Testis (tissue), 3 donors: ENCODE results near the gene CPLANE2. TPM values are rescaled to one million over a fixed set of nuclear protein-coding genes. Genes with fewer than 3 reads are reported as not detected.
"Not testable (repeated sequence)": the region's sequence is repeated elsewhere in the genome, so short reads cannot be mapped to it uniquely, and the experiment has no call there.

Experiments
- DNase-seq: peaks from one replicate; pipeline ENCODE4 v3.0.0-alpha.2; 2019
- H3K27ac ChIP-seq, 2 donors: fragments of 200-600 bp; sonication (generic); one replicate each; pipeline ENCODE4 v1.5.1; 2019
- H3K27me3 ChIP-seq: fragments of 200-600 bp; sonication (generic); one replicate; pipeline ENCODE4 v1.5.1; 2019
- H3K36me3 ChIP-seq: fragments of 200-600 bp; sonication (generic); one replicate; pipeline ENCODE4 v1.5.1; 2017; ENCODE audit warnings: low read depth; ENCODE audit errors: missing control alignments
- H3K4me1 ChIP-seq: fragments of 200-600 bp; sonication (generic); one replicate; pipeline ENCODE4 v1.5.1; 2019
- H3K4me3 ChIP-seq, 2 donors: fragments of 200-600 bp; sonication (generic); one replicate each; pipeline ENCODE4 v1.5.1; 2017 to 2019
- H3K9me3 ChIP-seq: fragments of 200-600 bp; sonication (generic); one replicate; pipeline ENCODE4 v1.5.1; 2017
- POLR2A ChIP-seq: fragments of 450-650 bp; IDR thresholded peaks from one replicate; pipeline ENCODE4 v1.6.1; 2017; ENCODE audit warnings: antibody characterized with exemption, mild to moderate bottlenecking, moderate library complexity
- WGBS, 2 donors: methylation state at CpG; one replicate each; pipeline ENCODE4 v1.1.5; 2018; 5-methylcytosine and 5-hydroxymethylcytosine counted together
- intact Hi-C: fragments of 100-400 bp; cut with DNase I; formaldehyde crosslinking; loops from one replicate; pipeline ENCODE4 v1.15.1; 2023; ENCODE audit warnings: low total_unique reads
- polyA plus RNA-seq: library from polyadenylated mRNA; stranded (reverse); fragments of 350-450 nt; fragmentation: Illumina TruSeq; extraction: RNeasy Lipid Tissue Mini Kit (QIAGEN cat#74804); gene quantifications from one replicate; pipeline ENCODE4 v1.2.3, GENCODE V29; 2014; ENCODE audit warnings: low read depth, low replicate concordance; ENCODE audit not compliant: insufficient read depth
- total RNA-seq, 2 donors: library from RNA; depleted of rRNA; stranded (reverse); fragments of >200 nt; gene quantifications; one replicate each; pipeline ENCODE4 v1.2.3, GENCODE V29; 2016
- TF ChIP-seq, protein P1 (sequence below), 3 experiments: fragments of 450-650 bp in 2 of 3; fragments of 200-600 bp in 1 of 3; sonication (generic) in 1 of 3; IDR thresholded peaks; one replicate each; pipeline ENCODE4 v1.5.1; 2016 to 2019; ENCODE audit warnings: antibody characterized with exemption in 3 of 3, mild to moderate bottlenecking in 2 of 3, moderate library complexity in 1 of 3

The CPLANE2 gene
- total and polyA plus RNA-seq, 3 donors from 2014 or later = 10.6 to 11.8 (median 11.1) TPM

- intact Hi-C loops = no loop called here
- H3K36me3 ChIP-seq = no peaks in the 10 kb centered on the region
- H3K27ac ChIP-seq = no peak overlapping the region
- H3K4me1 ChIP-seq = peaks cover 8% of the 10 kb centered on the region
- no peaks in the 10 kb centered on the region for H3K9me3 ChIP-seq
- WGBS, 2 donors = 18 to 30% methylated on average over 14 to 17 of the region's 46 CpGs
- H3K27me3 ChIP-seq = no peaks in the 10 kb centered on the region
- peak; percentile 73 for DNase-seq
- H3K4me3 ChIP-seq = peak overlapping the region; percentile 29 to 56
- TF ChIP-seq, protein P1, sequence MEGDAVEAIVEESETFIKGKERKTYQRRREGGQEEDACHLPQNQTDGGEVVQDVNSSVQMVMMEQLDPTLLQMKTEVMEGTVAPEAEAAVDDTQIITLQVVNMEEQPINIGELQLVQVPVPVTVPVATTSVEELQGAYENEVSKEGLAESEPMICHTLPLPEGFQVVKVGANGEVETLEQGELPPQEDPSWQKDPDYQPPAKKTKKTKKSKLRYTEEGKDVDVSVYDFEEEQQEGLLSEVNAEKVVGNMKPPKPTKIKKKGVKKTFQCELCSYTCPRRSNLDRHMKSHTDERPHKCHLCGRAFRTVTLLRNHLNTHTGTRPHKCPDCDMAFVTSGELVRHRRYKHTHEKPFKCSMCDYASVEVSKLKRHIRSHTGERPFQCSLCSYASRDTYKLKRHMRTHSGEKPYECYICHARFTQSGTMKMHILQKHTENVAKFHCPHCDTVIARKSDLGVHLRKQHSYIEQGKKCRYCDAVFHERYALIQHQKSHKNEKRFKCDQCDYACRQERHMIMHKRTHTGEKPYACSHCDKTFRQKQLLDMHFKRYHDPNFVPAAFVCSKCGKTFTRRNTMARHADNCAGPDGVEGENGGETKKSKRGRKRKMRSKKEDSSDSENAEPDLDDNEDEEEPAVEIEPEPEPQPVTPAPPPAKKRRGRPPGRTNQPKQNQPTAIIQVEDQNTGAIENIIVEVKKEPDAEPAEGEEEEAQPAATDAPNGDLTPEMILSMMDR (IDR thresholded peaks at IDR 0.05) = no peak
- TF ChIP-seq POLR2A = no peak
These were observed 10.3 kb downstream of the CPLANE2 start for GRCh38 chr1:16226490-16227179.

DNA sequence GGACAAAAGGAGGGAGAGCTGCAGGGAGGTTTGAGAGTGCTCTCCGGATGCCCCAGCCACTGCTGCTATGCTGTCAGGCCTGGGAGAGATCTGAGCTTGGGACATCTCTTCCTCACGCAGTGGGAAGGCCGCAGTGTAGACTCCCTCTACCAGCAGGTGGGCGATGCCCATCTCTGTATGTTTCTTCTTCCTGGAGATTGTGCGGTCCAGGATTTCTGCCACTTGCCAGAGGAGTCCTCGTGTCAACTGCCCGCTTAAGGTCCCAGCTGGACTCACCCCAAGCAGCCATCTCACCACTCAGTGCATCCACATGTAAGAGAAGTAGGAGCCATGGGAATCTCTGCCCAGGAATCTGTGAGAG, 10.9 kb downstream of the CPLANE2 start:
- 68 to 86% methylated on average over 5 to 7 of the region's 7 CpGs for WGBS, 2 donors
- Histone ChIP-seq H3K36me3 (no peaks in the 10 kb centered on the region), H3K27me3 (no peaks in the 10 kb centered on the region), H3K4me3 (no peak overlapping the region), H3K9me3 (no peaks in the 10 kb centered on the region), H3K4me1 (peaks cover 8% of the 10 kb centered on the region), H3K27ac (no peak overlapping the region)
- DNase-seq = no peak
- TF ChIP-seq, protein P1 (IDR thresholded peaks at IDR 0.05) = no peak
- no peak for TF ChIP-seq POLR2A
- intact Hi-C loops = no loop called here

- no peak for TF ChIP-seq POLR2A
- TF ChIP-seq, protein P1 (IDR thresholded peaks at IDR 0.05) = no peak
- 90 to 92% methylated on average over 3 of the region's 3 CpGs for WGBS, 2 donors
- peaks cover 8% of the 10 kb centered on the region for H3K4me1 ChIP-seq
- no peaks in the 10 kb centered on the region for H3K27me3 ChIP-seq
- intact Hi-C loops = no loop called here
- no peak overlapping the region for H3K27ac ChIP-seq
- DNase-seq = no peak
- H3K9me3 ChIP-seq = no peaks in the 10 kb centered on the region
- no peaks in the 10 kb centered on the region for H3K36me3 ChIP-seq
- H3K4me3 ChIP-seq = no peak overlapping the region
These were observed 12.5 kb downstream of the CPLANE2 start for GRCh38 chr1:16224472-16224871.

GRCh38 chr1:16222716-16223115, 14.3 kb downstream of the CPLANE2 start:
- intact Hi-C loops, H3K4me1 ChIP-seq, H3K36me3 ChIP-seq, H3K27ac ChIP-seq, H3K9me3 ChIP-seq, H3K4me3 ChIP-seq, H3K27me3 ChIP-seq, DNase-seq: not testable (repeated sequence)
- WGBS, 2 donors = 93 to 95% methylated on average over 14 of the region's 14 CpGs

DNA sequence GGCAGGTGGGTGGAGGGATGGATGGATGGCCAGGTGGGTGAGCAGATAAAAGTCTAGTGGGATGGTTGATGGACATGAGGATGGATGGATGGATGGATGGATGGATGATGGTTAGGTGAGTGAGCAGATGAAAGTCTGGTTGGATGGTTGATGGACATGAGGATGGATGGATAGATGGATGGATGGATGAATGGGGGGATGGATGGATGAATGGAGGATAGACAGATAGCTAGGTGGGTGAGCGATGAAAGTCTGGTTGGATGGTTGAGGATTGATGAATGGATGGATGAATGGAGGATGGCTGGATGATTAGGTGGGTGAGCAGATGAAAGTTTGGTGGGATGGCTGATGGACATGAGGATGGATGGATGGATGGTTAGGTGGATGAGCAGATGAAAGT, 15.5 kb downstream of the CPLANE2 start:
- 97% methylated on average over 1 of the region's 1 CpG for WGBS, 2 donors
- Histone ChIP-seq H3K27me3 (no peaks in the 10 kb centered on the region), H3K4me1 (peaks cover 8% of the 10 kb centered on the region), H3K36me3 (no peaks in the 10 kb centered on the region), H3K27ac (no peak overlapping the region), H3K9me3 (no peaks in the 10 kb centered on the region), H3K4me3 (no peak overlapping the region)
- DNase-seq = no peak
- no peak for TF ChIP-seq POLR2A
- TF ChIP-seq, protein P1 (IDR thresholded peaks at IDR 0.05) = no peak
- intact Hi-C loops = no loop called here
